CD4-positive, alpha-beta T cell treated with Interferon gamma for 1 hour (primary cell): ENCODE measurements around the gene RUNX3.

Experiments used
- DNase-seq: peaks from one replicate; pipeline ENCODE4 v3.0.0-alpha.2; 2020

Gene RUNX3

GRCh38 chr1:24945354-24946326 is 15.6 kb upstream of the RUNX3 start:
- no peak for DNase-seq

GRCh38 chr1:24944318-24944717 is 14.2 kb upstream of the RUNX3 start:
- DNase-seq, result no peak

- no peak for DNase-seq
Observed at GRCh38 chr1:24942789-24943188, 12.7 kb upstream of the RUNX3 start.

GRCh38 chr1:24941564-24941963 is 11.5 kb upstream of the RUNX3 start:
- DNase-seq, result no peak

GRCh38 chr1:24940231-24940630 is 10.2 kb upstream of the RUNX3 start:
- no peak for DNase-seq

GRCh38 chr1:24939675-24940193 is 9.7 kb upstream of the RUNX3 start:
- DNase-seq, result no peak

GRCh38 chr1:24939040-24939674 is 9.1 kb upstream of the RUNX3 start:
- DNase-seq, result no peak

- DNase-seq, result no peak
Observed at GRCh38 chr1:24938276-24938675, 8.2 kb upstream of the RUNX3 start.

DNA sequence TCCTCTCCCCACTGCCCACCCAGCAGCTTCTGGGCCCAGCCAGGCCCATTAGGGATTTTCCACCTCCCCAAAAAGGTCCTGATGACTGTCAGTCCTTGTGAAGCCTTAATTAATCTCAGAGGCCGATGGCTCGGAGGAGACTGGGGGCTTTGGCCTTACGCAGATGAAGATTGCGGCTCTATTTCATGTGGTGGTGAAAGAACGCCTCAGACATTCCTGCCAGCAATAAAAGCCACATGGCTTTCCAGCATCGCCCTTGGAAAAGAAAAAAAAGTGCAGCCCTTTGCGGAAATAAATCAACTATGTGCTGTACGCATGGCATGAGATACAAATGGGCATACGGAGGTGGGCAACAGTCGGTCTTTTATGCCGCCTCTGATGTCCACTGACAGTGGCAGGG is 6.6 kb upstream of the RUNX3 start:
- DNase-seq, result no peak

- no peak for DNase-seq
Observed at GRCh38 chr1:24935615-24936484, 5.8 kb upstream of the RUNX3 start.

DNA sequence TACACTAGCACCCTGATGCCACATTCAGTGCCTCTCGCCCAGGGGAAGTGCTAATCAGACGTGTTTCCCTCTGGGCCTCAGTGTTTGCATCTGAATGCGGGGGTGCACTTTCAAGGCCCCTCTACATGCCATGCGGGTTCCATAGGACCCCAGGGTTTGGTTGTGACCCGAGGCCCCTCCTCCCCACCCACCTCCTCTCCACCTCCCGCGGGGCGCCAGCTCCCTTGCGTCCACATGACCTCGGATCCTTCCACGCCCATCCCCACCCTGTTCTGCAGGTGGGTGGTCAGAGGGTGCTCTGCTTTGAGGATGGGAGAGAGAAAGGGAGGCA is 5.1 kb upstream of the RUNX3 start:
- no peak for DNase-seq

DNA sequence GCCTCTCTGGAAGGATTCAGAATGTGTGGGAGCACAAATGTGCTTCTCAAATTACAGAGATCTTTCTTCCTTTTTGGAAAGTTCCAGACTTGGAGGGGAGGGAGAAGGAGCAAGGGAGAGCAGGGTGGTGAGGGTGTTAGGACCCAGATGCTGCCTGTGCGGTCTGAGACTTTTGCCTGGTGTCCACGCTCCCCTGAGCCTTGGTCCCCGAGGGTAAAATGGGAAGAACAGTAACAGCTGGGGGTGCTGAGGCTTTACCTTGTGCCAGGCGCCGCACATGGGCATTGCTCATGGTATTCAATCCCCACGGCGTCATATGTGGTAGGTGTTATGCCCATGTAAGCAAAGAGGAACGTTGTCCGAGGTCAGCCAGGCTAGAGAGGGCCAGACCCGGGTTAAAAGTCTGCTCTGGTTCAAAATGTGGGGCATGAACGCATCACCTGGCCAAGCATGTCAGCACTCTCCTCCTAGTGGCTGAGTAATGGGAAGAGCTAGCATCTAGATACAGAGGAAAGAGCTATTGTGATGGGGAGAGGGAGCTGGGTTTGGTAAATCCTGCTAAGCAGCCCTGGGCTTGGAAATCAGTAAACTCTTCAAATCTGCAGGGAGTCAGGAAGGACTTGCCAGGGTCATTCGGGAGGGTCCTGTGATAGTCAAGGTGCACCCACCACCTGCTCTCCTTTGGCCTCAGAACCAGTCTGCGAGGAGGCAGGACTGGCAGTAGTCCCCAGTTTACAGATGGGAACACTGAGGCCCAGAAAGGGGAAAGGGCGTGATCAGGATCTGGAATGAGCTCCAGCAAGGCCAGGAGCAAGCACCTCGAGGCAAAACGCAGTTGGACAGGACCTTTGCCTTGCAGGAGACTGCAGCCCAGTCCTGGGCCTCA is 4.5 kb upstream of the RUNX3 start:
- no peak for DNase-seq

DNA sequence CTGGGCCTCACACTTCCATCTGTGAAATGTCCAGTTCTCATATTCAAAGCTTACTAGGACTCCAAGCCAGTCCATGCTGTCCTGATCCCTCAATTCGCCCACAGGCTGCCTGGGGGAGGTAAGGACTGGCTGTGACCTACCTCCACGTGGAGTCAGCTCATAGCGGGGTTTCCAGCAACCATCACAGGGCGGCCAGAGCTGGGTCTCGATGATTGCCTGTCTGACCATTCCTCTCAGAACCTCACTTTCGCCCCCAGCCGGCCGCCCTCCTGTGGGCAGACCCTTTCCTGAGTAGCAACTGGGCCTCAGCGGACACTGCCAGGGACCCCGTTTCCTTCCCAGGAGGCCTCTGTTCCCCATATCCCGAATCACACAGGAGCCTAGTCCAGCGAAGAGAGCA is 3.4 kb upstream of the RUNX3 start:
- no peak for DNase-seq

DNA sequence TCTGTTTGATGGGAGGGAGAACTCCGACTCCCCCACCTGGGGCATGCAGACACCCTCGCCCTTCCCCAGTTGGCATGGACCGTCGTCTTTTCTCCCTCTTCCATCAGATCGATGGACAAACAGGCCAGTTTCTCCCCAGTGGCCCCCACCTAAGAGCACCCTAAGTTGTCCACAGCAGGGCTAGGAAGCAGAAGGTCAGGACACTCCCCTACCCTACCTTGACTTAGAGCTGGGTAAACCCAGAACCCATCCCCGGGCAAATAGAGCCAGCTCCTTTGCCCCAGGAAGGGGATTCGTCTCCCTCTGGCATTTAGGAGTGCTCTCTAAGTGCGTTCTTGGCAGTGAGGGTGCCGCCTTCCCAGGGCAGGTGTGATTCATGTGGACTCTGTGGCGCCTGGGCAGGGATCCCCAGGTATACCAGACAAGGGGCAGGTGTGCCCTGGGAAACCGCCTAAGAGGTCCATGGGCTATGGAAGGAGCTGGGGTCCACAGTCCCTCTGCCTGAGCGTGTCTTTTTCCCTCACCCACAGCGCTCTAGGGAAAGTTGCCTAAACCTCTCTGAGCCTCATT is 2.7 kb upstream of the RUNX3 start:
- DNase-seq, result no peak

DNA sequence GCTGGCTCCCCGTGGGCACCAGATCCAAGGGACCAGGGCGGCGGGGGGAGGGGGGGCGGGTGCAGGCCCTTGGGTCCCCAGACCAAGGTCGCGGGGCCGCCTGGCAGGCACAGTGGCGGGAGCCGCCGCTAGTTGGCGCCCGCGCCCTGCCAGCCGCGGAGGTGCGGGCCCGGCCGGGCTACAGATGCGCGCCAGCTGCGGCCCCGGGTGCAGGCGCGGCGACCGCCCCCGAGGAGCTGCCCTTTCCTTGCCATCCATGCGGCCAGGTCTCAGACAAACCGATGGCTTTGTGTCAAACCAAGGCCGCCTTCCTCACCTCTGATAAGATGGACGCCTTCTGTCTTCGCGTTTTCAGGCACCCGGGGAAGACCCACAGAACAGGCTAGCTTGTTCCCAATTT is 2.2 kb upstream of the RUNX3 start:
- DNase-seq, result peak; percentile 68

DNA sequence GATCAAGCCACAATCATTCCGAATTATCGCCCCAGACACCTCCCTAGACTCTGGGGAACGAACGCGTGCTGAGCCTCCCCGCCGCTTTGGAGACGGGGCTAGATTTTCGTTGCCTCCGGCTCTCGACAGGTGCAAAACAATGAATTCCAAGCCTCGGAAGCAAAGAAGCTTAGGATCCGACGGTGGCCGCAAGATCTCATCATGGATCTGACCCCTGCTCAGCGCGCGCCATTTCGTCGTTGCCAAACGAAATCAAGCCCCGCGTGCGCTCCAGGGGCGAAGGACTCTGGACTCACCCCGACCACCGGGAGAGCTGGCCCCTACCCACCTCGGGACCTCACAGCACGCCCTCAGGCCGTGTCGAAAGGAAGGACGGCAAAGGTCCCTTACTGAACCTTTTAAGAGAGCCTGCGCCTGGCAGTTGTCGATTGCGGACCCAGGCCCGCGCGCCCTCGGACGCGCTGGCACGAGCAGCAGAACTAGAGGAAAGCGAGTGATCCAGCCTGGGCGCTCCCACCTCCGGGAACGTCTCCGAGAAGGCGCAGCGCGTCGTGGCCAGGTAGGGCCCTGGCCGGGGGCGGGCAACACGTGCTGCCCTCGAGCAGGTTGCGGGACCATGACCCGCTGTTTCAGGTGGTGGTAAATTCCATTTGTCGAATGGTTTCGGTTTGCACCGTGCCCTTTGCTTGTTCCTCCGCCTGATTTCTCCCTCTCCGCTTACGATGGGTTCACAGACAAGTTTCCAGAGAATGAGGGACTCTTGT is 1.6 kb upstream of the RUNX3 start:
- no peak for DNase-seq

DNA sequence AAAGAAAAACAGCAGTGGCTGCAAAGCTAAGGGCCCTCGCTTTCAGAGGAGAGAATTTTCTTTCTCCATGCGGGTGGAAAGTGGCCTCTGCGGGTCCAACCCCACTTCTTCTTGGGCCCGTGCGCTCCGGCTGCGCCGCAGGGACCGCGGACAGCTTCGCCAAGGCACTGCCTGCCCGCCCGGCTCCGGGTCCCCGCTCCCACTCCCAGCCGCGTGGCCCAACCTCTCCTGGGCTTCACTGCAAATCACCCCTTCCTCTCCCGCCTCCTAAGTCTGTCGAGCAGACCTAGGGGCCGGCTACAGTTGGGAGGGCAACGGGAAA is 1.0 kb upstream of the RUNX3 start:
- no peak for DNase-seq

- peak; percentile 51 for DNase-seq
Observed at GRCh38 chr1:24929398-24930259, 447 bp downstream of the RUNX3 start.

DNA sequence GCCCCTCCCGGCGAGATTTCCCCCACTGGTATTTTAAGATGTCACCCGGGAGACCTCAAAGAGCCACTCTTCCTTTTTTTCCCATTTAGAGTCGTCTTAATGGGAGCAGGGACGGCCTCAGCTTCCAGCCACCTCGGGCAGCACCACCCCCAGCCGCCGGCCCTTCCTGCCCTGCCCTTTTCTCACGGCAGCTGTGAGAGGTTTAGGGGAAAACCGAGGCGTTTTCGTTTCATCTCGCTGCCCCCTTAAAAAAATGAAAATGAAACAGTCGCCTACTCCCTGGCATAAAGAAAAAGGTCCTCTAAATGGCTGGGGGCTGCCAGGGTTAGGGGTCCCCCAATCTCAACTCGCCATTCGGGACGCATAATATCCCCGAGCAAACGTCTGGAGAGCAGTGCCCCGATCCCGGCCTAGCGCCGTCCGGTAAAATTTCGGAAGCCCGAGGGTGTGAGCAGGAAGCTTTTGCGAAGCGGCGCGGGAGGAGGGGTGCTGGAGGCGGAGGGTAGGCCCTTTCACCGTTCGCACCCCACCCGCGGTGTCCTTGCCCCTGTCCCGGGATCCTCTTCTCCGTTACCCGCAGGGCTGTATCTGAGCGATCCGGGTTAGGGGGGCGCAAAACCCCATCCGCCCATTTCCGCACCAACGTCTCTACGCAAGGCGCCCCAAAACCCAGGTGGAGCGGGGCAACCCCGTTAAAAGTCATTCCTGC is 1.2 kb downstream of the RUNX3 start:
- DNase-seq, result peak; percentile 52
